Daoy (cell line): ENCODE data around the gene RBKS. TPM values are rescaled to one million over a fixed set of nuclear protein-coding genes. Genes with fewer than 3 reads are reported as not detected.
A peak's percentile ranks its signal among the peaks of the same experiment; 100 is the strongest.
"Not testable (repeated sequence)": the region's sequence is repeated elsewhere in the genome, so short reads cannot be mapped to it uniquely, and the experiment has no call there.

Experiments used
- DNase-seq: peaks from one replicate; pipeline ENCODE4 v3.0.0-alpha.2; 2015; ENCODE audit warnings: low read depth
- total RNA-seq: library from RNA; depleted of rRNA; stranded (reverse); fragments of >200 nt; shearing (Covaris generic); gene quantifications from 2 replicates; pipeline ENCODE4 v1.2.3, GENCODE V29; 2014

RBKS gene
- total RNA-seq, 1 experiment from 2014 or later = 1.7 TPM

DNA sequence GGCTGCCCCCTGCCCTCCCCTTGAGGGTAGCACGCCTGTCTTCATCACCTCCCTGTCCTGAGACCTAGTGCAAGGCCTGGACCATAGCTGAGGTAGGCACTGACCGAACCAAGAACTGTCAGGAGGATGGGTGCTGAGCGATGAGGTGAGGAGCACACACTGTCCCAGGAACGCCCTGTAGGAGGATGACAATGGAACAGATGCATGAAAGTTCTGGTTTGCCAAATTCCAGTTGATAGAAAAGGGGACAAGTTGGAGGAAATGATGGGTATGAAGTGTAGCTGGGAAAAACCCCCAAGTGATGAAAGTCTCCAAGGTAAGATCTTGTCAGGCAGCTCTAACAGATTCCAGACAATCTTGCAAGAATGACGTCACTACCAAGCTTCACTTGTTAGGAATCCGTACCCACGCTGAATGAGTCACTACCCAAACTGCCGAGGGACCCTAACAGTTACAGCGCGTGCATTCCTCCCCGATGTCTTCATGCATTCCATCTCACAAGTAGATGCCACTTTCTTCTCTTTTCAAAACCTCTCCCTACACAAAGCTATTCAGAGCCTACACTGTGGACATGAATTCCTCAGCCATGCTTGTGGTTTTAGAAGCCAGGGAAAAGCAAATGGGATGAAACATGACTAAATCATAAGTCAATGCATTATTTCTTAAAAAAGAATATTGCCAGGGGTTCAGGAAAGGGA lies 91.1 kb downstream of the RBKS start:
- DNase-seq = peak; percentile 100

DNA sequence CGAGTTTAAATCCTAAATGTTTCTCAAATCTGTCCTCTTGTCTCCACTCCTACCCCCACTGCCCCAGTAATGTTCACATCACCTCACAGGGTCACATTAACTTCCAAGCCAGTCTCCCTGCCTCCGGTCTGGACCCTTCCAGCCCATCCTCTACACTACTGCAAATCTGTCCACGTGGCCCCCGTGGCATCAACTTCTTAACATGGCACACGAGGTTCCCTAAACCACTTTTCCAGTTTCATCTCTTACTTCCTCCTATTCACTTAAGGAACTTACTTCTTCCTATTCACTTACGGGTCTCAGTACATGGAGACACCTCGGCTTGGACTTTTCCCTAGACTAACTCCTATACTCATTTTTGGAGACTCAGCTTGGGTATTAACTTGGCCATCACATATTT lies 91.7 kb downstream of the RBKS start:
- no peak for DNase-seq

DNA sequence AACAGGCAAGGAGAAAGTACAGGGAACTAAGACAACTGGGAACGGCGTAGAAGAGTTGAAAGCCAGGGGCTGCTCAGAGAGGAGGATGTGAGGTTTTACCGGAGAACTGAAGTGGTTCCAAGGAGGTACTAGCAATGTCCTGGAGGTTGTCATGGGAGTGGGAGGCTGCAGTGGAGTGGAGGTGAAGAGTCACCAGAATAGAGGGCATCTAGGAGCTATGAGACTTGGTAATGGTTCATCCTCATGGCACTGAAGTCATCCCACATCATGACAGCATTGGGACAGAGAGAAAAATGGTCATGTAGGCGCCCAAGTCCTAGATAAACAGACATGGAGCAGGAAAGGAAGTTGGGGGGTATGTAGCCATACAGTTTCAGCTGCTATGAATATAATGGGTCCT lies 92.3 kb downstream of the RBKS start:
- no peak for DNase-seq

DNA sequence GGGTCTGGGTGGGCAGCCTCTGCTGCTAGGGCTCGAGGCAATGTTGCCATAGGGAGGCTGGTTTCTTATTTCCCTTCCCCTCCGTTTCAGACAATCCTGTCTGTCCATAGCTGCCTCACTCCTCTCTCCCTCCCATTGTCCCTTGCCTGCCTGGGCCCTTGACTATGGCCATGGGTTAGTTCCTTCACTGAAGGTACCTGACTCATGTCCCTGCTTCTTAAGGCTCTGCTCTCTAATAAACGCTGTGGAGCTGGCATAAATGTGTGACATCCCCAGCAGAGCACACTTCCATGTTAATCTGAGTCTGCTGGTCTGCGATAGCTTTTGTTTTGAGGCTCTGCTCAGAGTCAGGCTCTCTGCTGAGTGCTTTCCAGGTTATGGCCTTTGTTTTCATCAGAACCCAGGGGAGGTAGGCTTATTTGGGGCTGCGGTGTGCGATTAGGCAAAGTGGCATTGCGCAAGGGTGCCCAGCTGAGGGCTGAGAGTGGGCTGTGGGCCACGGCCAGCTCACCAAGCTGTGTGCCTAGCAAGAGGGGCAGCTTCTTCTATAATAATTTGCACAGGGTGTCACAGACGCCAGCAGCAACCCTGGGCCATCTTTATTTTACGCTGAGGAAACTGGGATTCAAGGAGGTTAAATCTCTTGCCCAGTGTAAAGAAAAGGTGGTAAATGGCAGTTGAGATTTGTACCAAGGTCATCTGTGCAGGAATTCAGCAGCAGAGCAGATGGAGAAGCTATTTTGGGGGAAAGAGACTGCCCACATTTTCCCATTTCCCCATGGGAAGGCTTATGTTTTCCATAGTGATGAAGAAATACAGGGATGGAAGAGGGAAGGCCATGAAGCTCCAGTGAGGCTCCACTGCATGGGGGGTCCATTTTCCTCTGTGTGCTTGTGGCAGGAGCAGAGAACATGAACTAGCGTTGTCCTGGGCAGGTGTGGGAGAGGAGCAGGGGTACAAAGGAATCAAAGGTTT lies 93.1 kb downstream of the RBKS start:
- peak; percentile 61 for DNase-seq

DNA sequence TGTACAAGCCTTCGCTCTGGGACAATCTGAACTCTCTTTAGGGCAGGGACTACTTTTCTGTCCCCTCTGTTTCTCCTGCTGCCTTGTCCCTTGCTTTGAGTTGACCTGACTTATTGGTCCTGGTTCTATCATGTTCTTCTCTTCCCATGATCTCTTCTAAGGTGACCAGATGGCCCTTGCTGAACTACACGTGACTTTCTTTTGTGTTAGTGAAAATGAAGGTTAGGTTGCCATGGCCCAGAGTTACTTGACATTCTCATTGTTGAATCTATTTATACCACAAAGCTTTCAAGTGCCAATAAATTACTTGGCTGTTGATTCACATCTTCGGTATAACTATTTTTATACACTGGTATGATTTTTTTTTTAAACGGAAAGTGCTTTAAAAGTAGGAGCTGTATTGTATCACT lies 94.3 kb downstream of the RBKS start:
- DNase-seq = no peak

DNA sequence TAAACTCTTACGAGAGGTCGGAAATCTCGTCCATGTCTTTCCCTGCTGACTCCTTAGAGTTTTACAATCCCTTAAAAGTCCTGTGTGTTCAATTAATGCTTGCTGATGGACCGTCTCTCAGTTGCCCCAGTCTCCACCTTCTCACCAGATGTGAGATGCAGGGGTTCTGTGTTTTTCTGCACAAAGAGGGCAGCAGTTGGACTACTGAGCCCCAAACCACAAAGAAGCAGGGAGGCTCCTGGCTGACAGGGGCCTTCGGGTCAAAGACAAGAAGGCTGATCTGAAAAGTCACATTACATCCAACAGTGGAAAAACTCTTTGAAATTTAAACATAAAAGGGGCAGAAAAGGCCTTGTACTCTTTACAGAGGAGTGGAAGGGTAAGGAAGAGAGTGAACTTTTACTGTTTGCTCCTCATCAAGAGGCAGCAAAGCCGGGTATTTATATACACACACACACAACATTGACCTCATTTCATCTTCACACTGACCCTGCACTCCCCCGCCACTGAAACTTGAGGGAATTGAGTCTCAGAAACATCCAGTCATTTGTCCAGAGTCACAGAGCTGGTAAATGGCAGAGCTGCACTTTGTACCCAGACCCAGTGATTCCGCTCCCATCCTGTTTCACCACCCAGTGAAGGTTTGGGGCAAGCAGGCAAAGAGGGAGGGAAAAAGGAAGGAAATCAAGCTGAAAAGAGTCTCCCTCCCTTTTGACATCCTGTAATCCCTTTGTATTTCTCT lies 94.9 kb downstream of the RBKS start:
- no peak for DNase-seq

DNA sequence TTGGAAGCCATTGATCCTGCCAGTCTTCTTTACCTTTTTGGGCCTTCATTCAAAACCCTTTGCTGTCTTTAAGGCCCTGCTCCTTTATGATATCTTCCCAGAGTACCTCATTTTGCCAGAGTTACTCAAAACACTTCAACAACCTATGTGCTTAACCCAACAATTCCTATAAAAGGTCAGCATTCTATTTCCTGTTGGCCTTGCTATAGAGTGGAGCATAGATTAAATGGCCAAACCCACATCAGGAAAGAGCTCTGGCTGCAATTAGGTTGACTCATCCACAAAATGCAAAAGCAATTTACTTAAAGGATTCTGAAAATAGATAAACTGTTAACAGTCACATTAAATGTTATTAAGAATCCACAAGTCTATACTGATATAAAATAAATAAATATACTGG lies 97.4 kb downstream of the RBKS start:
- peak; percentile 64 for DNase-seq

DNA sequence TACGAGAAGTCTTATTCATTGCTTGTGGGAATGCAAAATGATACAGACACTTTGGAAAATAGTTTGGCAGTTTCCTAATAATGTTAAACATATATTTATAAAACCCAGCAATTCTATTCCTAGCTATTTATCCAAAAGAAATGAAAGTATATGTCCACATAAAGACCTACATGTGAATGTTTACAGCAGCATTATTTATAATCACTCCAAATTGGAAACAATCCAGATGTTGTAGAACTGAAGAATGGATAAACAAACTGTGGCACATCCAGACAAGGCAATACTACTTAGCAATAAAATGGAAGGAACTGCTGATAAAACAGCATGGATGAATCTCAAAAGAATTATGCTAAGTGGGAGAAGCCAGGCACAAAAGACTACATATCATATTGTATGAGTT lies 99.4 kb downstream of the RBKS start:
- DNase-seq = no peak

DNA sequence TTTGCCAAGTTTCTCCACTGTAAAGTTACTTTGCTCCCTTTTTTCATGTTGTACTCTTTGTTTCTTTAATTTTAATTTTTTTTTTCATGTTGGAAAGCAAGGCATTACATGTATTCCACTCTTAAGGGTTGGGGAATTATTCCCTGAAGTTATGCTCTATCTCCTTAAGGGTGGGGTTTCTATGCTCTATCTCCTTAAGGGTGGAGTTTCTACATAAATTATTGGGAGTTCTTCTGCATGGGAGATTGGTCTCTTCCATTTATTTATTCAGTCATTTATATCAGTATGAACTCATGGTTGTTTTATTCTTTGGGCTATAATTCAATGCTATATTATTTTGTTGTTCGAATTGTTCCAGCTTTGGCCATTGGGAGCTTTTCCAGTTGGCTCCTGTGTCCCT lies 107.5 kb downstream of the RBKS start:
- no peak for DNase-seq

DNA sequence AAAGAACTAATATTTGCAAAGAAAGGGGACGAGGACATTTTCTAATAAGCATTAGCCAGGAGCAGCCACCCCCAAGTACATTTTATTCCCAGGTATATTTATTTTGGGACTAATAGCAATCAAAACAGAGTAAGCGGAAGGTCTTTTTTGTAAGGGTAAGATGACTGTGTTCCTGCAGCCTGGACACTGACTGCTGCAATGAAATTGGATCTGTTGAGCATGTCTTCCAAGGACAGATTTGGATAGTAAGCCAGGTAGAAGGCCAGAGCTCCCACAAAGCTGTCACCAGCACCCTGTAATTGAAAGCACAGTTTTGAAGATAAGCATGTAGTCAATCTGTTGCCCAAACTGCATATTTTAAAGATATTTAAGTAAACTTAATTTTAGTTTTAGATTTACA lies 108.7 kb downstream of the RBKS start:
- DNase-seq = no peak

DNA sequence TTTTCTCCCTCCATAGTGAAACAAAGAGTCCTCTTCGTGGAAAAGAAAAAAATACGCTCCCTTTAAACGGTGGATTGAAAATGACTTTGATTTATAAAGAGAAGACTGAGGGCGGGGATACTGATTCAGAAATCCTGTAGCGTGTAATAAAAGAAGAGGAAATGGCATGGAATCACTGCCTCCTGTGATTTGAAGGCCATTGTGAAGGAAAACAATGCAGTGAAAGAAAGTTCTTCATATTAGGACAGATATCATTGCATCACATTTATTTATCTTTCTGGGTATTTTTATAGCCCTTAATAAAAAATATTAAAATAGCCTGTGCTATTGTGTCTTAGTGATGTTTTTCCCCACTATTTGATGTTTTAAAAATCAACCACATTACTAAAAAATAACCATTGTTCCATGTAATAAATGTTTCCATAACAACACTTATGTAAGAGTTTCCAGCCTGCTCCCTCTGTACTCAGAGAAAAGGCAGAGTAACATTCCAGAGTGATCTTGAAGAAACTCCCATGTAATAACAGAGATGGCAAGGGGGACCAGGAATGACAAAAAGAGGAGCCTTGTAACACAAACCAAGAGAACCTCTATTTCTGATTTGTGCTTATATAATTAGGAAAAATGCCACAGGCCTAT lies 110.7 kb downstream of the RBKS start:
- DNase-seq = no peak

DNA sequence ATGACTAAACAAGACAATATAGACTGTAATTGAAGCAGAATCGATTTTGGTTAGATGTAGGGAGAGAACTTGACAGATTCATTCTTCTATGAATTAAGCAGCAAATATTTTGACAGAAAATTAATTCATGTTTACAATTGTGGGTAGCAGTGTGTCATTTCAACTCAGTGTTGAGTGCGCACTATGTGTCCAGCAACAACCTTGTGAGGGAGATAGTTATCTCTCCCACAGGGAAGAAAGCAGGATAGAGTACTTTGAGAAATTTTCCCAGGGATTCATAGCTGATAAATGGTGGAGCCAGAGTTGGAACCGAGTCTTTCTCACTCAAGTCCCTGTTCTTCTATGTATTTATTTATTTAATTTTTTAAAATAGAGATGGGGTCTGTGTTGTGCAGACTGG lies 113.5 kb downstream of the RBKS start:
- no peak for DNase-seq

DNA sequence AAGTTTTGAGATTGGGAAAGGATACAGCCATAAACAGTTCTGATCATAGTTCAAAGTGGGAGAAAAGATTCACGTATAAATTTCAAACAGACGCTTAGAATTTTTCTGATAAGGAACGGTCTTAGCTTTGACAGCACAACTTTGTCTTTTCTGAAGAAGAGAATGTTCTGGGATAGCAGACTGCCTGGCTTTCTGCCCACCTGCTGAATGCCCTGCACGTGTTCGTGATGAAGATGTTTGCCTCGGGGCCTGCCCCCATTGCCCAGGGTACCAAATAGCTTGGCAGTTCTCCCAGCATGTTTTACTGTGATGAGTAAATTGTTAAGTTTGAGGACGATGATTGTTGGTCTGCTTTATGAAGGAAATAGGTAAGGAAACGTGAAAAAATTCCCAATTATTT lies 114.1 kb downstream of the RBKS start:
- no peak for DNase-seq

DNA sequence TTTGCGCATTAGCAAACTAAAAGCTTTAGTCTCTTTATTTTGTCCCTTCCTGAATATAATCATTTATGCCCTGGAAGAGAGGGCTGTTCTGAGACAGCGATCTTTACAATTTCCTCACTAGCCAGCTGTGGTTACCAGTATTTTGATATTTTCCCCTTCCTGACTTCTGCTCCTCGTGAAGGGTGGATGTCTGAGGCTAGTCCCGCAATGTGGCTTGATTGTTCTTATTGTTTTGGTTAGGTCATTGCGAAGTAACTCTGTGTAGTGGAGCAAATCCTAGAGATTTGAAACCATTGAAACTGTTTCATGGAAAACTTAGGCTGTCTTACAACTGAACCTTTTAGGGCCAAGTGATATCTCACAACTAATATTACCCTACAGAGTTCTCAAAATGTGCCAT lies 116.2 kb downstream of the RBKS start:
- DNase-seq = no peak

DNA sequence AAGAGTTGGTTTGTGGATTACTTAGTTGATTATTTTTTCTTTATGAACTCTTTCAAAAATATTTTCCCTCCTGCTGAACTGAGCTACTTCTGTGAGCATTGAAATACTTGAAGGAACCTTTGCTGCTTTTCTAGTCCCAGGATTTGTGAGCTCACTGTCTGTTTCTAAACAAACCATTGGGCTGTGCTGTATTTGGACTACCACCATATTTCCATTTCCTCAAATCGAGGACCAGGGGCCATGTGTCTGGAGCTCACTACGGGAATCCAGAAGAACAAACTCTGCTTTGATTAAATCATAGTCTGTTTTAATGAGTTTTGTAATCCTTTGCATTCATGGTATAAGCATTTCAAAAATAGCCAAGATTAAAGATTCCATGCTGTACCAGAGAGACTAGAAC lies 117.4 kb downstream of the RBKS start:
- no peak for DNase-seq

DNA sequence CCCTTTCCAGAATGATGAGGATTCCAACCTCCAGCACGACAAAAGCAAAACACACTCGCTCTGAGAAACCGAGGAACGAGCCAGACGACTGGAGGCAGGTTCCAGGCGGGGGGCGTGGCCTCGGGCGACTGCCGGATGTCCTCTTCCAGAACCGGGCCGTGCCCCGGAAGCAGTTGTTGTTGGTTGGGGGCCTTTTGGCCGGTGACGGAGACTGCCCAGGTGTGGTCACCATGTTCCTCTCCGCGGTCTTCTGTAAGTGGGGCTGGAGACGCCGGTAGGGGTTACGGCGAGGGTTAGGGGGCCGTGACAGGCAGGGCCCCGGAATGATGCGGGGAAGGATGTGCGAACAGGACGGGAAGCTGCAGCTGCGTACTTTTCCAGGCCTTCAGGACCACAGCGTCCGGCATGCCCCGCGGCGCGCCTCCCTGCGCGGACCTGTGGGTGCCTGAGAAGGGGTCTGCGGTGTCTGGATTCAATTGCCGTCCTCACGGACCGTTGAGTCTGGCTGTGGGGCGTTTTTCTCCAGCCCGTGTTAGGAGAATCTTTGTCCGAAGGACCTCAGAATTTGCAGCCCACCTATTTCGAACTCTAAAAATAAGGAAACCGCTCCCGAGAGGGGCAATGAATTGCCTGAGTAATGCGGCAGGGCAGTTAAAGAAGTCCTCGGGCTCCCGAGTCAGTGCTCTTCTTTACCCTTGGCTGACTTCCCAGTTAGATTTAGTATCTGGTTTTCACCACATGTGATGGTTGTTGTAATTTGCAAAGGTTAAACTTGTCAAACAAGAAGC lies 118.4 kb downstream of the RBKS start, which contains the start of gene MRPL33:
MRPL33 (plus strand) TSS at position 172 of the 788 bp plus-strand sequence; CDS start at position 231, 59 bp downstream.
- DNase-seq = peak; percentile 96

DNA sequence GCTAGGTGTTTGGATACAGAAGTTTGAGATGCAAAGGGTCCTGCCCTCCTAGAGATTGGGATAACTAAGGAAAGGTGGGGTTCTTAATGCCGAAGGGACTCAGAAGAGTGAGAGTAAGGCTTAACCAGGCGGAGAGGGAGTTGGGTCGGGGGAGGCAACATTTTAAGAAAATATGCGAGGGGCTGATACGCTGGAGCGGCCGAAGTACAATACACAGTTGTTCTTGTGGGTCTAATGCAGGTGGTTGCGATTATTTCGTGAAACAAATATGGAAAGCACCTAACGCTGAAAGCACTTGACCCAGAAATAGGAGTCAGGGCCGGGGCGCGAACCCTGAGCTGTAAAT lies 119.0 kb downstream of the RBKS start:
- DNase-seq = no peak

DNA sequence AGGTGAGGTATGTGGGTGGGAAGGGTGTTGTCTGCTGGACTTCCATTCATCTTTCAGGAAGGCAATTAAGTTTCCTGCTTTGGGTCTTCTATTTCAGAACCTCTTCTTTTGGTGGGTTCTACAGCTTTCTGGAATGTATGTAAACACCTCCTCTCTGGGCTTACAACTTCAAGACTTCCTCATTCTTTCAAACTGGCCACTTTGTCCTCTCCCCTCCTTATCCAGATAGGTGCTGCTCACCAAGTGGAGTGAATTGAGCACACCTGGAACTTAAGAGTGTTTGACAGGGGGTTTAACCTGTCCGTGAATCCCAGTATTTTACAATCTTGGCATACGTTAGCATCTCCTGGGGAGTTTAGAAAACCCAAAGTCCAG lies 123.9 kb downstream of the RBKS start:
- DNase-seq = no peak

DNA sequence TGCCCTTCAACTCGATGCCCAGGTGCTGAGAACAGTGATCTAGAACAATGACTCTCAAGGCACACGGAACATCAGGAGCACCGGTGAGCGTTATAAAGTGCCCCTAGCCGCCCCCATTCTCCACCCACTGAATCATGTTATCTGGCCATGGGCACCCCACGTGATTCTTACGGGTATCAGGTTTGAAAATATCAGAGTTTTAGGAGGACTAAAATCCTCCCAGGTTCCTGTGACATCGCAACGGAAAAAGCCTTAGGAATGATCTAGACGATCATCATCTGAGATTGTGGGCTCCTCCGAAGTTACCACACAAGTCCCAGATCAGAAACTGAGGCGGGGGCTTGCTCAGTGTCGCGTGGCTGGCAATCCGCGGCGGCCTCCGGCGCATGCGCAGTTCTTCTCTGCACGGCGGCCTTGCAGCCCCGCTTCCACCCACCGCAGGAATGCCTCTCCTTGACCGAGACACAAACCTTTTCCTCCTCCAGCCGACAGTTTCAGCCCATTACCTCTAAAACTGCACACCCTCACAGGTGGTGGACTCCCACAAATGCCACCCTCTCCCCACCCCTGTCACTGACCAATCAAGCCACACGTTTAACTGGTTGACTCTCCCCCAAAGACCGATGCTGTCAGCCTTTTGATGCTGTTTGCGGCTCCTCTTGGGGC lies 124.4 kb downstream of the RBKS start:
- no peak for DNase-seq

DNA sequence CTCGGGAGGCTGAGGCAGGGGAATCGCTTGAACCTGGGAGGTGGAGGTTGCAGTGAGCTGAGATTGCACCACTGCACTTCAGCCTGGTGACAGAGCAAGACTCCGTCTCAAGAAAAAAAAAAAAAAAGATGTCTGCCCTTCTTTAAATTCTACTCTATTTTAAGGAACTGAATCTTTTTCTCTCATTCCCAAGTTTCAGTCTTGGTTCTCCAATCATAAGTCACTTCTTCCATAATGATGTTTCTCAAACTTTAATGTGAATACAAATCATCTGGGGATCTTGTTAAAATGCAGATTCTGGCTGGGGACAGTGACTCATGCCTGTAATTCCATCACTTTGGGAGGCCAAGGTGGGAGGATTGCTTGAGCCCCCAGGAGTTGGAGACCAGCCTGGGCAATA lies 125.7 kb downstream of the RBKS start:
- DNase-seq = not testable (repeated sequence)

DNA sequence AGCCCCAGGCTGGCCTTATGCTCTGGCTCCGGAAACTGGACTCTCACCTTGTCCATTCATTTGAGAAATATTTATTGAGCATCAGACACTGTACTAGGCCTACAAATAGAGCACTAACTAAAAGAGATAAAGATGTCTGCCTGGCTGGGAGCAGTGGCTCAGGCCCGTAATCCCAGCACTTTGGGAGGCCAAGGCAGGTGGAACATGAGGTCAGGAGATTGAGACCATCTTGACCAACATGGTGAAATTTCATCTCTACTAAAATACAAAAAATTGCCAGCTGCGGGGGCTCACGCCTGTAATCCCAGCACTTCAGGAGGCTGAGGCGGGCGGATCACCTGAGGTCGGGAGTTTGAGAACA lies 126.3 kb downstream of the RBKS start:
- DNase-seq = no peak
